GM18526 (cell line): ENCODE measurements around the gene RSPO1.

Source experiments
- POLR2A ChIP-seq: IDR thresholded peaks from 3 replicates; pipeline ENCODE4 v1.6.1; 2011; ENCODE audit not compliant: insufficient read length; ENCODE audit errors: extremely low read depth

The RSPO1 gene

GRCh38 chr1:37605061-37605650 is 29.5 kb downstream of the RSPO1 start:
- no peak for TF ChIP-seq POLR2A

- TF ChIP-seq POLR2A: no peak
Observed at GRCh38 chr1:37602750-37603694, 31.7 kb downstream of the RSPO1 start.

- no peak for TF ChIP-seq POLR2A
Observed at GRCh38 chr1:37601441-37601840, 33.3 kb downstream of the RSPO1 start.

GRCh38 chr1:37599940-37600339 is 34.8 kb downstream of the RSPO1 start:
- TF ChIP-seq POLR2A: no peak

GRCh38 chr1:37596182-37596667 is 38.5 kb downstream of the RSPO1 start:
- no peak for TF ChIP-seq POLR2A

- TF ChIP-seq POLR2A: peak; percentile 92
Observed at GRCh38 chr1:37595440-37596181, 39.1 kb downstream of the RSPO1 start, which contains the start of gene GNL2. Gene GNL2 (minus strand): TSS chr1:37595937. CDS start chr1:37595822, 115 bp downstream.

- no peak for TF ChIP-seq POLR2A
Observed at GRCh38 chr1:37593726-37594125, 41.0 kb downstream of the RSPO1 start.

GRCh38 chr1:37588939-37589338 is 45.8 kb downstream of the RSPO1 start:
- no peak for TF ChIP-seq POLR2A

GRCh38 chr1:37575692-37576091 is 59.0 kb downstream of the RSPO1 start:
- TF ChIP-seq POLR2A: no peak

GRCh38 chr1:37574834-37575480 is 59.7 kb downstream of the RSPO1 start:
- no peak for TF ChIP-seq POLR2A

- TF ChIP-seq POLR2A: no peak
Observed at GRCh38 chr1:37570528-37571334, 64.0 kb downstream of the RSPO1 start.

- TF ChIP-seq POLR2A: no peak
Observed at GRCh38 chr1:37567023-37567422, 67.7 kb downstream of the RSPO1 start.

- no peak for TF ChIP-seq POLR2A
Observed at GRCh38 chr1:37564892-37565291, 69.8 kb downstream of the RSPO1 start.

- no peak for TF ChIP-seq POLR2A
Observed at GRCh38 chr1:37562984-37563383, 71.7 kb downstream of the RSPO1 start.
